ENCODE results near the gene NTRK3.

The NTRK3 gene

DNA sequence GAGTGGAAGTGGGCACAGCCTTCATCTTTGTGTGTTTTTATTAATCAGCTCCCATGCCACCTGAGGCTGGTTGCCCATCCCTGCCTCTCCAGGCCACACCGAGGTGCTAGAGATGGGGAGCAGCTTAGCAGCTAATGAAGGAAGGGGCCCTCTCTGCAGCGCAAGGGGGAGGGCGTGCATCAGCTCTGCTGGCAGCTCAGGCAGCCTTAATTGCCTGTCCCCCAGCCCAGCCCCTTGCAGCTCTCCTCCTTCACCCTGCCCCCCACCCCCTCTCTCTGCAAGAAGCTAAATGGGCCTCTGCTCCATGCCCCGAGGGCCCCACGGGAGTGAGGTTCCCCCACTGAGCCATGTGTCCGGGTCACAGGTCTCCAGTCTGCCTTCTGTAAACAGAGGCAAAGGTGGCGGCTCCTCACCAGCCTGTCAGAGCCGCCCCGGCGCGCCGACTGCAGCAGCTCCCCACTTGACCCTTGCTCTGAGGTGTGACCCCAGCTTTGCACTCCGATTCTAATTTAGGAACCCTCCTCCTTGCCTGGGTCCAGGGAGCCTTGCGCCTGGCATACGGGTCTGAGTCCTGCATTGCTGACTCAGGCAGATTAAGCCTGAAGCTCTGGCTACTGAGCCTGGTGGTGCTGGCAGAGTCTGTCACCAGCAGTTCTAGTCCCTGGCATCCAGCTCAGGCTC, 27.9 kb upstream of the NTRK3 start:
- TF ChIP-seq POLR2AphosphoS5 (IDR thresholded peaks at IDR 0.05; ENCODE audit: low read depth, low read length) (no peak), SIN3A (IDR thresholded peaks at IDR 0.05; ENCODE audit: borderline replicate concordance, insufficient read depth, low read length) (no peak), TAF1 (IDR thresholded peaks at IDR 0.05; ENCODE audit: borderline replicate concordance, insufficient read depth, low read length) (no peak), FOXP2 (optimal IDR thresholded peaks at IDR 0.05; ENCODE audit: borderline replicate concordance, extremely low read depth, extremely low read length, insufficient read depth) (no peak)
- TF ChIP-seq, protein P1, sequence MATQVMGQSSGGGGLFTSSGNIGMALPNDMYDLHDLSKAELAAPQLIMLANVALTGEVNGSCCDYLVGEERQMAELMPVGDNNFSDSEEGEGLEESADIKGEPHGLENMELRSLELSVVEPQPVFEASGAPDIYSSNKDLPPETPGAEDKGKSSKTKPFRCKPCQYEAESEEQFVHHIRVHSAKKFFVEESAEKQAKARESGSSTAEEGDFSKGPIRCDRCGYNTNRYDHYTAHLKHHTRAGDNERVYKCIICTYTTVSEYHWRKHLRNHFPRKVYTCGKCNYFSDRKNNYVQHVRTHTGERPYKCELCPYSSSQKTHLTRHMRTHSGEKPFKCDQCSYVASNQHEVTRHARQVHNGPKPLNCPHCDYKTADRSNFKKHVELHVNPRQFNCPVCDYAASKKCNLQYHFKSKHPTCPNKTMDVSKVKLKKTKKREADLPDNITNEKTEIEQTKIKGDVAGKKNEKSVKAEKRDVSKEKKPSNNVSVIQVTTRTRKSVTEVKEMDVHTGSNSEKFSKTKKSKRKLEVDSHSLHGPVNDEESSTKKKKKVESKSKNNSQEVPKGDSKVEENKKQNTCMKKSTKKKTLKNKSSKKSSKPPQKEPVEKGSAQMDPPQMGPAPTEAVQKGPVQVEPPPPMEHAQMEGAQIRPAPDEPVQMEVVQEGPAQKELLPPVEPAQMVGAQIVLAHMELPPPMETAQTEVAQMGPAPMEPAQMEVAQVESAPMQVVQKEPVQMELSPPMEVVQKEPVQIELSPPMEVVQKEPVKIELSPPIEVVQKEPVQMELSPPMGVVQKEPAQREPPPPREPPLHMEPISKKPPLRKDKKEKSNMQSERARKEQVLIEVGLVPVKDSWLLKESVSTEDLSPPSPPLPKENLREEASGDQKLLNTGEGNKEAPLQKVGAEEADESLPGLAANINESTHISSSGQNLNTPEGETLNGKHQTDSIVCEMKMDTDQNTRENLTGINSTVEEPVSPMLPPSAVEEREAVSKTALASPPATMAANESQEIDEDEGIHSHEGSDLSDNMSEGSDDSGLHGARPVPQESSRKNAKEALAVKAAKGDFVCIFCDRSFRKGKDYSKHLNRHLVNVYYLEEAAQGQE (IDR thresholded peaks at IDR 0.05; ENCODE audit: insufficient read depth in 1 of 2, low read depth in 2 of 2, low read length in 2 of 2): no peak

GRCh38 chr15:88282614-88283013, 26.1 kb upstream of the NTRK3 start:
- TF ChIP-seq POLR2AphosphoS5 (IDR thresholded peaks at IDR 0.05; ENCODE audit: low read depth, low read length): no peak
- no peak for TF ChIP-seq FOXP2 (optimal IDR thresholded peaks at IDR 0.05; ENCODE audit: borderline replicate concordance, extremely low read depth, extremely low read length, insufficient read depth)
- TF ChIP-seq SIN3A (IDR thresholded peaks at IDR 0.05; ENCODE audit: borderline replicate concordance, insufficient read depth, low read length): no peak
- TF ChIP-seq, protein P1 (IDR thresholded peaks at IDR 0.05; ENCODE audit: insufficient read depth in 1 of 2, low read depth in 2 of 2, low read length in 2 of 2): no peak
- TF ChIP-seq TAF1 (IDR thresholded peaks at IDR 0.05; ENCODE audit: borderline replicate concordance, insufficient read depth, low read length): no peak

DNA sequence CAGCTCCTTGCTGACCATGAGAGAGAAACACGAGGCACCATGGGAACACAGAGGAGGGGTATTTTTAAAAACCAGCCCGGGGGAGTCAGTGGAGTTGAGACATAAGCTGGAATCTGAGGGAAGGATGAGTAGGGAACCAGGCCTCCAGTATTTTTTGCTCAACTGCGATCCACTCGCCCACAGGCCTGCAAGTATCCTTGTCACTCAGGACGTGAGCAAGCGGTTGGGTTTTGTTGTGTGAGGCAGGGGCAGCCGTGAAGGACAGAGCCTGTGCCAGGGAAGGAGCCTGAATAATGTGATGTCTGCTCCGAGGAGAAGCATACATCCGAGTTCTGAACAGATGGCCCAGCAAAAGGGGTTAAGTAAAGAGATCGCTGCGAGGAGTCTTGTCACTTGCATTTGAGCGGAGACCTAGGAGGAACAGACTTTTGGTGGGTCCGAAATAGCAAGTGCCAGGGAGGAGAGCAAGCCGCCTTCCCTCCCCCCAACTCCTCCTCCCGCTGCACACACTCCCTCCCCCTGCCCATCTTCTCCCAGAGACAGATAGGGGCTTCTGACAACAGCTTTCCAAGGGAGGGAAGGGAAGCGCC, 20.4 kb upstream of the NTRK3 start:
- TF ChIP-seq TAF1 (IDR thresholded peaks at IDR 0.05; ENCODE audit: borderline replicate concordance, insufficient read depth, low read length) (no peak), POLR2AphosphoS5 (IDR thresholded peaks at IDR 0.05; ENCODE audit: low read depth, low read length) (no peak), SIN3A (IDR thresholded peaks at IDR 0.05; ENCODE audit: borderline replicate concordance, insufficient read depth, low read length) (no peak), FOXP2 (optimal IDR thresholded peaks at IDR 0.05; ENCODE audit: borderline replicate concordance, extremely low read depth, extremely low read length, insufficient read depth) (no peak)
- TF ChIP-seq, protein P1 (IDR thresholded peaks at IDR 0.05; ENCODE audit: insufficient read depth in 1 of 2, low read depth in 2 of 2, low read length in 2 of 2): no peak

DNA sequence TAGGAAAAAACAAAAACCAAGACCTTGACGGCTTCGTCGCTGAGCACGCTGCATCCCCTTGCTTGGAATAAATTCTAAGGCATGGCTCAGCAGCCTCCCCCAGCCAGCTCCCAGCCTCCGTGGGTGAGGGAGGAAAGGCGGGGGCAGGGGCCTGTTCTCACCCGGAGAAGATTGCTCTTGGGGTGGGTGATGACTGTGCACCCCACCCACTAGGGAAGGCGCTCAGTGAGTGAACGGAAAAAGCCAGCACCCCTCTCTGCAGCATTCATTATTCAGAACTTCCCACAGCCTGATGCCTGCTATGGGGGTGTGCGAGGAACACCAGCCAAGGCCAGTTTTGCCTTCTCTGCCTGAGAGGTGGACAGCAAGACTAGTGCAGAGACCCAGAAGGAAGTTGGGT, 19.3 kb upstream of the NTRK3 start:
- TF ChIP-seq POLR2AphosphoS5 (IDR thresholded peaks at IDR 0.05; ENCODE audit: low read depth, low read length) (no peak), TAF1 (IDR thresholded peaks at IDR 0.05; ENCODE audit: borderline replicate concordance, insufficient read depth, low read length) (no peak), SIN3A (IDR thresholded peaks at IDR 0.05; ENCODE audit: borderline replicate concordance, insufficient read depth, low read length) (no peak)
- TF ChIP-seq, protein P1 (IDR thresholded peaks at IDR 0.05; ENCODE audit: insufficient read depth in 1 of 2, low read depth in 2 of 2, low read length in 2 of 2): no peak

Measured in PFSK-1 (cell line).